GM21619 (cell line): Measurements from ENCODE around the gene RAB44.

Experiments
- ATAC-seq: cut with Tn5 transposase; IDR thresholded peaks from one replicate; pipeline ENCODE4 v1.9.1; 2021; ENCODE audit not compliant: unreplicated experiment

The RAB44 gene

GRCh38 chr6:36749829-36750489, 52.3 kb downstream of the RAB44 start:
- no peak for ATAC-seq

GRCh38 chr6:36751091-36751490, 53.5 kb downstream of the RAB44 start:
- ATAC-seq = no peak

- no peak for ATAC-seq
Measured at GRCh38 chr6:36751833-36752186, 54.2 kb downstream of the RAB44 start.

- no peak for ATAC-seq
Measured at GRCh38 chr6:36752187-36752885, 54.7 kb downstream of the RAB44 start.

- ATAC-seq = no peak
Measured at GRCh38 chr6:36752886-36753506, 55.4 kb downstream of the RAB44 start.

- no peak for ATAC-seq
Measured at GRCh38 chr6:36753671-36754405, 56.2 kb downstream of the RAB44 start.

- no peak for ATAC-seq
Measured at GRCh38 chr6:36754582-36755434, 57.2 kb downstream of the RAB44 start.

- peak; percentile 53 for ATAC-seq
Measured at GRCh38 chr6:36755435-36756348, 58.1 kb downstream of the RAB44 start.

GRCh38 chr6:36756786-36757185, 59.2 kb downstream of the RAB44 start:
- no peak for ATAC-seq

GRCh38 chr6:36757206-36757605, 59.6 kb downstream of the RAB44 start:
- no peak for ATAC-seq

- ATAC-seq = no peak
Measured at GRCh38 chr6:36757943-36758508, 60.4 kb downstream of the RAB44 start.

GRCh38 chr6:36758516-36759147, 61.0 kb downstream of the RAB44 start:
- no peak for ATAC-seq

- peak; percentile 36 for ATAC-seq
Measured at GRCh38 chr6:36759148-36759759, 61.6 kb downstream of the RAB44 start.

- ATAC-seq = no peak
Measured at GRCh38 chr6:36760685-36761435, 63.2 kb downstream of the RAB44 start.

- no peak for ATAC-seq
Measured at GRCh38 chr6:36762123-36762522, 64.5 kb downstream of the RAB44 start.

GRCh38 chr6:36765190-36765589, 67.6 kb downstream of the RAB44 start:
- ATAC-seq = no peak

- peak; percentile 78 for ATAC-seq
Measured at GRCh38 chr6:36765594-36766398, 68.2 kb downstream of the RAB44 start.
